ENCODE results near the gene STAT3.

DNA sequence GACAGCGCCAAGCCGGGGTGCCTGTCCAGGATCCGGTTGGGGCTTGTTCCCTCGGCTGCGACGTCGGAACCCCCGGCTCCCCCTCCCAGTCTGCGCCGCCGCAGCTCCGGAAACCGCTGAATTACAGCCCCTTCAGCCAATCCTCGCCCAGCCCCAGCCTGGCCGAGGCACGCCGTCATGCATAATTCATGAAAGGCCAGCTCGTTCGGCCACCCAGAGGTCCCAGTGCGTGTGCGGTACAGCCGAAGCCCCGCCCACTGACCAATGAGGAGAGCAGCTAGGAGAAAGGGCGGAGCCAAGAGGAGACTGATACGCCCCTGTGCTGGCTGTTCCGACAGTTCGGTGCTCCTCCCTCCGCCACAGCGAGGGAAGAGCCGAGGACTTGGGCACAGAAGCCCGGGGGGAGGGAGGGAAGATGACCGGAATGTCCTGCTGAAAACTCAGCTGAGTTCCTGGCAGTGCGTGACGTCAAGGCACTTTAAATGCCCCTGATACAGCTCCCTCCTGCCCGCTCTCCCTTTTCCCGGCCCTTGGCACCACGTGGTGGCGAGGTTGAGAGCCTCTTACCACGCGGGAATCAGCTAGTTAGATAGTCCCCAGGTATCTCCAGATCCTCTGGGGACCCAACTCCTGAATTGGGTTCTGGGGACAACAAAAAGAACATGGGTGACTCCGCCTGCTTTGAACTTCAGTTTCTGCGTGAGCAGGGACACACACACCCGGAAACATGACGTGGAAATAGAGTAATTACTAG is at the start of gene STAT3:
- peak; percentile 38; the same call in 1 of the 2 replicates for TF ChIP-seq EGR1 (IDR thresholded peaks at IDR 0.05; ENCODE audit: low read depth)
- TF ChIP-seq ELF1 (IDR thresholded peaks at IDR 0.05; ENCODE audit: borderline replicate concordance, low read depth) = no peak; the same call in 1 of the 2 replicates
- TF ChIP-seq, protein P1, sequence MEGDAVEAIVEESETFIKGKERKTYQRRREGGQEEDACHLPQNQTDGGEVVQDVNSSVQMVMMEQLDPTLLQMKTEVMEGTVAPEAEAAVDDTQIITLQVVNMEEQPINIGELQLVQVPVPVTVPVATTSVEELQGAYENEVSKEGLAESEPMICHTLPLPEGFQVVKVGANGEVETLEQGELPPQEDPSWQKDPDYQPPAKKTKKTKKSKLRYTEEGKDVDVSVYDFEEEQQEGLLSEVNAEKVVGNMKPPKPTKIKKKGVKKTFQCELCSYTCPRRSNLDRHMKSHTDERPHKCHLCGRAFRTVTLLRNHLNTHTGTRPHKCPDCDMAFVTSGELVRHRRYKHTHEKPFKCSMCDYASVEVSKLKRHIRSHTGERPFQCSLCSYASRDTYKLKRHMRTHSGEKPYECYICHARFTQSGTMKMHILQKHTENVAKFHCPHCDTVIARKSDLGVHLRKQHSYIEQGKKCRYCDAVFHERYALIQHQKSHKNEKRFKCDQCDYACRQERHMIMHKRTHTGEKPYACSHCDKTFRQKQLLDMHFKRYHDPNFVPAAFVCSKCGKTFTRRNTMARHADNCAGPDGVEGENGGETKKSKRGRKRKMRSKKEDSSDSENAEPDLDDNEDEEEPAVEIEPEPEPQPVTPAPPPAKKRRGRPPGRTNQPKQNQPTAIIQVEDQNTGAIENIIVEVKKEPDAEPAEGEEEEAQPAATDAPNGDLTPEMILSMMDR (IDR thresholded peaks at IDR 0.05 in 2 of 3, conservative IDR thresholded peaks at IDR 0.05 in 1 of 3; ENCODE audit: borderline replicate concordance in 1 of 3, insufficient read depth in 1 of 3, low read depth in 2 of 3, low read length in 2 of 3) = no peak
- peak; percentile 49 for TF ChIP-seq POLR2A (IDR thresholded peaks at IDR 0.05; ENCODE audit: borderline replicate concordance, extremely low read depth, insufficient read depth, insufficient read length)
- no peak for TF ChIP-seq ZNF274 (IDR thresholded peaks at IDR 0.05; ENCODE audit: low read depth, low read length)
- TF ChIP-seq, protein P2, sequence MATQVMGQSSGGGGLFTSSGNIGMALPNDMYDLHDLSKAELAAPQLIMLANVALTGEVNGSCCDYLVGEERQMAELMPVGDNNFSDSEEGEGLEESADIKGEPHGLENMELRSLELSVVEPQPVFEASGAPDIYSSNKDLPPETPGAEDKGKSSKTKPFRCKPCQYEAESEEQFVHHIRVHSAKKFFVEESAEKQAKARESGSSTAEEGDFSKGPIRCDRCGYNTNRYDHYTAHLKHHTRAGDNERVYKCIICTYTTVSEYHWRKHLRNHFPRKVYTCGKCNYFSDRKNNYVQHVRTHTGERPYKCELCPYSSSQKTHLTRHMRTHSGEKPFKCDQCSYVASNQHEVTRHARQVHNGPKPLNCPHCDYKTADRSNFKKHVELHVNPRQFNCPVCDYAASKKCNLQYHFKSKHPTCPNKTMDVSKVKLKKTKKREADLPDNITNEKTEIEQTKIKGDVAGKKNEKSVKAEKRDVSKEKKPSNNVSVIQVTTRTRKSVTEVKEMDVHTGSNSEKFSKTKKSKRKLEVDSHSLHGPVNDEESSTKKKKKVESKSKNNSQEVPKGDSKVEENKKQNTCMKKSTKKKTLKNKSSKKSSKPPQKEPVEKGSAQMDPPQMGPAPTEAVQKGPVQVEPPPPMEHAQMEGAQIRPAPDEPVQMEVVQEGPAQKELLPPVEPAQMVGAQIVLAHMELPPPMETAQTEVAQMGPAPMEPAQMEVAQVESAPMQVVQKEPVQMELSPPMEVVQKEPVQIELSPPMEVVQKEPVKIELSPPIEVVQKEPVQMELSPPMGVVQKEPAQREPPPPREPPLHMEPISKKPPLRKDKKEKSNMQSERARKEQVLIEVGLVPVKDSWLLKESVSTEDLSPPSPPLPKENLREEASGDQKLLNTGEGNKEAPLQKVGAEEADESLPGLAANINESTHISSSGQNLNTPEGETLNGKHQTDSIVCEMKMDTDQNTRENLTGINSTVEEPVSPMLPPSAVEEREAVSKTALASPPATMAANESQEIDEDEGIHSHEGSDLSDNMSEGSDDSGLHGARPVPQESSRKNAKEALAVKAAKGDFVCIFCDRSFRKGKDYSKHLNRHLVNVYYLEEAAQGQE (IDR thresholded peaks at IDR 0.05; ENCODE audit: low read depth) = no peak
- peak; percentile 24; the same call in 1 of the 2 replicates for TF ChIP-seq RAD21 (IDR thresholded peaks at IDR 0.05; ENCODE audit: low read depth)
- TF ChIP-seq EZH2phosphoT487 (IDR thresholded peaks at IDR 0.05; ENCODE audit: borderline replicate concordance) = no peak
- no peak for TF ChIP-seq EZH2 (IDR thresholded peaks at IDR 0.05)
- TF ChIP-seq SRF (IDR thresholded peaks at IDR 0.05; ENCODE audit: low read depth) = peak; percentile 58; the same call in 1 of the 2 replicates
- no peak for TF ChIP-seq CEBPB (IDR thresholded peaks at IDR 0.05; ENCODE audit: low read depth)
- peak; percentile 65 for TF ChIP-seq TCF7L2 (IDR thresholded peaks at IDR 0.05; ENCODE audit: borderline replicate concordance, extremely low read depth, insufficient read depth, insufficient read length)
